ENCODE data around the gene RDH11. TPM values are rescaled to one million over a fixed set of nuclear protein-coding genes. Genes with fewer than 3 reads are reported as not detected.

Gene RDH11
- polyA plus RNA-seq, 1 of the 3 experiments (the other 2 are of a cell fraction), result 44.7 TPM

DNA sequence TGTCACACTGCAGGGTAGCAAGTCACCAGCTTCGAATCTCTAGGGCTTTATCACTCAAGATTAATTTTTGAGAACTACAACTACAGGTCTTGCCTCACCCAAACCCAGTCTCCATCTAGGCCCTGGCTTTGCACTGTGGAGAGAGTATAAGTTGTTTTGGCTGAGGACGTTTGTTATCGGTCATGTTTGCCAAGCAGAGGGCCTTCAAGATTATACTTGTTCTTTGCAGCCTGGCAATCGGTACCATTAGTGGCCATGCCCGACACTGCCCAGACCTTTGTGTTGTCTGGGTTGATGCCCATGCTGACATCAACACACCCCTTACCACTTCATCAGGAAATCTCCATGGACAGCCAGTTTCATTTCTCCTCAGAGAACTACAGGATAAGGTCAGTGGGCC, 50.1 kb downstream of the RDH11 start:
- H3F3A ChIP-seq (replicated peaks; ENCODE audit: insufficient read depth), result no peaks in the 10 kb centered on the region
- TF ChIP-seq MEF2A (IDR thresholded peaks at IDR 0.05; ENCODE audit: borderline replicate concordance, low read depth) (no peak), FOXJ3 (CRISPR knock-in tag; IDR thresholded peaks at IDR 0.05) (no peak), GABPA (IDR thresholded peaks at IDR 0.05; ENCODE audit: low read depth) (no peak), JUND (IDR thresholded peaks at IDR 0.05) (no peak), RXRA (IDR thresholded peaks at IDR 0.05; ENCODE audit: borderline replicate concordance, low read depth) (no peak), MXI1 (IDR thresholded peaks at IDR 0.05; ENCODE audit: low read depth, low read length) (no peak), TEAD4 (IDR thresholded peaks at IDR 0.05; ENCODE audit: borderline replicate concordance, insufficient read depth) (no peak), FOSL2 (IDR thresholded peaks at IDR 0.05; ENCODE audit: borderline replicate concordance, low read depth) (no peak), ELF1 (IDR thresholded peaks at IDR 0.05) (no peak), TCF12 (IDR thresholded peaks at IDR 0.05) (no peak), YY1 (IDR thresholded peaks at IDR 0.05; ENCODE audit: low read depth) (no peak), FOXM1 (IDR thresholded peaks at IDR 0.05; ENCODE audit: low read depth) (no peak), SMC3 (IDR thresholded peaks at IDR 0.05; ENCODE audit: low read depth, low read length) (no peak), TAF1 (IDR thresholded peaks at IDR 0.05; ENCODE audit: borderline replicate concordance, low read depth, low read length) (no peak)
- TF ChIP-seq, protein P1, sequence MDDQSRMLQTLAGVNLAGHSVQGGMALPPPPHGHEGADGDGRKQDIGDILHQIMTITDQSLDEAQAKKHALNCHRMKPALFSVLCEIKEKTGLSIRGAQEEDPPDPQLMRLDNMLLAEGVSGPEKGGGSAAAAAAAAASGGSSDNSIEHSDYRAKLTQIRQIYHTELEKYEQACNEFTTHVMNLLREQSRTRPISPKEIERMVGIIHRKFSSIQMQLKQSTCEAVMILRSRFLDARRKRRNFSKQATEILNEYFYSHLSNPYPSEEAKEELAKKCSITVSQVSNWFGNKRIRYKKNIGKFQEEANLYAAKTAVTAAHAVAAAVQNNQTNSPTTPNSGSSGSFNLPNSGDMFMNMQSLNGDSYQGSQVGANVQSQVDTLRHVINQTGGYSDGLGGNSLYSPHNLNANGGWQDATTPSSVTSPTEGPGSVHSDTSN (IDR thresholded peaks at IDR 0.05), result no peak
- TF ChIP-seq, protein P2, sequence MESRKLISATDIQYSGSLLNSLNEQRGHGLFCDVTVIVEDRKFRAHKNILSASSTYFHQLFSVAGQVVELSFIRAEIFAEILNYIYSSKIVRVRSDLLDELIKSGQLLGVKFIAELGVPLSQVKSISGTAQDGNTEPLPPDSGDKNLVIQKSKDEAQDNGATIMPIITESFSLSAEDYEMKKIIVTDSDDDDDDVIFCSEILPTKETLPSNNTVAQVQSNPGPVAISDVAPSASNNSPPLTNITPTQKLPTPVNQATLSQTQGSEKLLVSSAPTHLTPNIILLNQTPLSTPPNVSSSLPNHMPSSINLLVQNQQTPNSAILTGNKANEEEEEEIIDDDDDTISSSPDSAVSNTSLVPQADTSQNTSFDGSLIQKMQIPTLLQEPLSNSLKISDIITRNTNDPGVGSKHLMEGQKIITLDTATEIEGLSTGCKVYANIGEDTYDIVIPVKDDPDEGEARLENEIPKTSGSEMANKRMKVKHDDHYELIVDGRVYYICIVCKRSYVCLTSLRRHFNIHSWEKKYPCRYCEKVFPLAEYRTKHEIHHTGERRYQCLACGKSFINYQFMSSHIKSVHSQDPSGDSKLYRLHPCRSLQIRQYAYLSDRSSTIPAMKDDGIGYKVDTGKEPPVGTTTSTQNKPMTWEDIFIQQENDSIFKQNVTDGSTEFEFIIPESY (IDR thresholded peaks at IDR 0.05; ENCODE audit: borderline replicate concordance, low read depth), result no peak
- TF ChIP-seq, protein P3, sequence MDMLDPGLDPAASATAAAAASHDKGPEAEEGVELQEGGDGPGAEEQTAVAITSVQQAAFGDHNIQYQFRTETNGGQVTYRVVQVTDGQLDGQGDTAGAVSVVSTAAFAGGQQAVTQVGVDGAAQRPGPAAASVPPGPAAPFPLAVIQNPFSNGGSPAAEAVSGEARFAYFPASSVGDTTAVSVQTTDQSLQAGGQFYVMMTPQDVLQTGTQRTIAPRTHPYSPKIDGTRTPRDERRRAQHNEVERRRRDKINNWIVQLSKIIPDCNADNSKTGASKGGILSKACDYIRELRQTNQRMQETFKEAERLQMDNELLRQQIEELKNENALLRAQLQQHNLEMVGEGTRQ (IDR thresholded peaks at IDR 0.05; ENCODE audit: borderline replicate concordance, low read depth, low read length), result no peak
- TF ChIP-seq, protein P4, sequence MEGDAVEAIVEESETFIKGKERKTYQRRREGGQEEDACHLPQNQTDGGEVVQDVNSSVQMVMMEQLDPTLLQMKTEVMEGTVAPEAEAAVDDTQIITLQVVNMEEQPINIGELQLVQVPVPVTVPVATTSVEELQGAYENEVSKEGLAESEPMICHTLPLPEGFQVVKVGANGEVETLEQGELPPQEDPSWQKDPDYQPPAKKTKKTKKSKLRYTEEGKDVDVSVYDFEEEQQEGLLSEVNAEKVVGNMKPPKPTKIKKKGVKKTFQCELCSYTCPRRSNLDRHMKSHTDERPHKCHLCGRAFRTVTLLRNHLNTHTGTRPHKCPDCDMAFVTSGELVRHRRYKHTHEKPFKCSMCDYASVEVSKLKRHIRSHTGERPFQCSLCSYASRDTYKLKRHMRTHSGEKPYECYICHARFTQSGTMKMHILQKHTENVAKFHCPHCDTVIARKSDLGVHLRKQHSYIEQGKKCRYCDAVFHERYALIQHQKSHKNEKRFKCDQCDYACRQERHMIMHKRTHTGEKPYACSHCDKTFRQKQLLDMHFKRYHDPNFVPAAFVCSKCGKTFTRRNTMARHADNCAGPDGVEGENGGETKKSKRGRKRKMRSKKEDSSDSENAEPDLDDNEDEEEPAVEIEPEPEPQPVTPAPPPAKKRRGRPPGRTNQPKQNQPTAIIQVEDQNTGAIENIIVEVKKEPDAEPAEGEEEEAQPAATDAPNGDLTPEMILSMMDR (IDR thresholded peaks at IDR 0.05), result no peak
- TF ChIP-seq, protein P5, sequence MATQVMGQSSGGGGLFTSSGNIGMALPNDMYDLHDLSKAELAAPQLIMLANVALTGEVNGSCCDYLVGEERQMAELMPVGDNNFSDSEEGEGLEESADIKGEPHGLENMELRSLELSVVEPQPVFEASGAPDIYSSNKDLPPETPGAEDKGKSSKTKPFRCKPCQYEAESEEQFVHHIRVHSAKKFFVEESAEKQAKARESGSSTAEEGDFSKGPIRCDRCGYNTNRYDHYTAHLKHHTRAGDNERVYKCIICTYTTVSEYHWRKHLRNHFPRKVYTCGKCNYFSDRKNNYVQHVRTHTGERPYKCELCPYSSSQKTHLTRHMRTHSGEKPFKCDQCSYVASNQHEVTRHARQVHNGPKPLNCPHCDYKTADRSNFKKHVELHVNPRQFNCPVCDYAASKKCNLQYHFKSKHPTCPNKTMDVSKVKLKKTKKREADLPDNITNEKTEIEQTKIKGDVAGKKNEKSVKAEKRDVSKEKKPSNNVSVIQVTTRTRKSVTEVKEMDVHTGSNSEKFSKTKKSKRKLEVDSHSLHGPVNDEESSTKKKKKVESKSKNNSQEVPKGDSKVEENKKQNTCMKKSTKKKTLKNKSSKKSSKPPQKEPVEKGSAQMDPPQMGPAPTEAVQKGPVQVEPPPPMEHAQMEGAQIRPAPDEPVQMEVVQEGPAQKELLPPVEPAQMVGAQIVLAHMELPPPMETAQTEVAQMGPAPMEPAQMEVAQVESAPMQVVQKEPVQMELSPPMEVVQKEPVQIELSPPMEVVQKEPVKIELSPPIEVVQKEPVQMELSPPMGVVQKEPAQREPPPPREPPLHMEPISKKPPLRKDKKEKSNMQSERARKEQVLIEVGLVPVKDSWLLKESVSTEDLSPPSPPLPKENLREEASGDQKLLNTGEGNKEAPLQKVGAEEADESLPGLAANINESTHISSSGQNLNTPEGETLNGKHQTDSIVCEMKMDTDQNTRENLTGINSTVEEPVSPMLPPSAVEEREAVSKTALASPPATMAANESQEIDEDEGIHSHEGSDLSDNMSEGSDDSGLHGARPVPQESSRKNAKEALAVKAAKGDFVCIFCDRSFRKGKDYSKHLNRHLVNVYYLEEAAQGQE (IDR thresholded peaks at IDR 0.05; ENCODE audit: low read depth, low read length), result no peak
- TF ChIP-seq, protein P6, sequence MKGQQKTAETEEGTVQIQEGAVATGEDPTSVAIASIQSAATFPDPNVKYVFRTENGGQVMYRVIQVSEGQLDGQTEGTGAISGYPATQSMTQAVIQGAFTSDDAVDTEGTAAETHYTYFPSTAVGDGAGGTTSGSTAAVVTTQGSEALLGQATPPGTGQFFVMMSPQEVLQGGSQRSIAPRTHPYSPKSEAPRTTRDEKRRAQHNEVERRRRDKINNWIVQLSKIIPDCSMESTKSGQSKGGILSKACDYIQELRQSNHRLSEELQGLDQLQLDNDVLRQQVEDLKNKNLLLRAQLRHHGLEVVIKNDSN (IDR thresholded peaks at IDR 0.05; ENCODE audit: borderline replicate concordance, low read depth), result no peak
- no peaks in the 10 kb centered on the region for H4K20me1 ChIP-seq (ENCODE audit: insufficient read depth)
- no peak overlapping the region for H3K27ac ChIP-seq (ENCODE audit: low read depth in 2 of 2, low read length in 1 of 2)
- no peak overlapping the region for H2AFZ ChIP-seq (ENCODE audit: low read depth)
- WGBS (ENCODE audit: low lambda C conversion rate), result 96% methylated on average over 5 of the region's 5 CpGs
- ChIA-PET CTCF (interaction anchor here (1.0 kb wide), 1 partner anchor 26 kb away, joined by 7 read pairs; no protein-coding TSS in a partner anchor), POLR2A (no interaction called here)
- H3K4me3 ChIP-seq (ENCODE audit: low read depth in 2 of 2, low read length in 1 of 2), result no peak overlapping the region
- no peaks in the 10 kb centered on the region for H3K79me2 ChIP-seq (ENCODE audit: insufficient read depth)
- no peaks in the 10 kb centered on the region for H3K9me3 ChIP-seq
- no peak overlapping the region for H3K9ac ChIP-seq
- H3K9me2 ChIP-seq, result no peaks in the 10 kb centered on the region
- no peak for DNase-seq
- peaks cover 24 to 50% of the 10 kb centered on the region in 2 experiments for H3K36me3 ChIP-seq (replicated peaks in 1 of 2; ENCODE audit: control insufficient read depth in 1 of 2, insufficient read depth in 2 of 2, low read length in 1 of 2)
- no peak overlapping the region for H3K4me2 ChIP-seq
- H3K4me1 ChIP-seq (ENCODE audit: control insufficient read depth in 1 of 2, insufficient read depth in 2 of 2, low read depth in 1 of 2, low read length in 1 of 2), result peaks cover 0 to 3% of the 10 kb centered on the region in 2 experiments; a peak in 1 of 4 replicates
- no peaks in the 10 kb centered on the region for H3K27me3 ChIP-seq (ENCODE audit: insufficient read depth)

All from SK-N-SH (cell line).